GM18505 (cell line): ENCODE data around the gene EVA1C.
"Not testable (repeated sequence)": the region's sequence is repeated elsewhere in the genome, so short reads cannot be mapped to it uniquely, and the experiment has no call there.

Source experiments
- ATAC-seq: cut with Tn5 transposase; IDR thresholded peaks from one replicate; pipeline ENCODE4 v1.9.1; 2021; ENCODE audit not compliant: unreplicated experiment
- POLR2A ChIP-seq: IDR thresholded peaks from 4 replicates; pipeline ENCODE4 v1.6.1; 2011; ENCODE audit warnings: borderline replicate concordance; ENCODE audit not compliant: insufficient read depth, insufficient read length; ENCODE audit errors: extremely low read depth

EVA1C gene

GRCh38 chr21:32448803-32449594 is 36.5 kb downstream of the EVA1C start:
- TF ChIP-seq POLR2A: no peak
- ATAC-seq: no peak

GRCh38 chr21:32450881-32451701 is 38.6 kb downstream of the EVA1C start:
- not testable (repeated sequence) for ATAC-seq

- ATAC-seq: not testable (repeated sequence)
Observed at GRCh38 chr21:32452191-32452590, 39.7 kb downstream of the EVA1C start.

- ATAC-seq: no peak
- TF ChIP-seq POLR2A: no peak
Observed at GRCh38 chr21:32452641-32453040, 40.1 kb downstream of the EVA1C start.

GRCh38 chr21:32455548-32455947 is 43.0 kb downstream of the EVA1C start:
- no peak for TF ChIP-seq POLR2A
- no peak for ATAC-seq

GRCh38 chr21:32456497-32456918 is 44.0 kb downstream of the EVA1C start:
- no peak for ATAC-seq
- TF ChIP-seq POLR2A: no peak

- TF ChIP-seq POLR2A: no peak
- no peak for ATAC-seq
Observed at GRCh38 chr21:32457360-32457840, 44.9 kb downstream of the EVA1C start.

- ATAC-seq: no peak
- no peak for TF ChIP-seq POLR2A
Observed at GRCh38 chr21:32457962-32458361, 45.5 kb downstream of the EVA1C start.

- ATAC-seq: no peak
- TF ChIP-seq POLR2A: no peak
Observed at GRCh38 chr21:32459972-32460371, 47.5 kb downstream of the EVA1C start.

- no peak for ATAC-seq
- no peak for TF ChIP-seq POLR2A
Observed at GRCh38 chr21:32461503-32461902, 49.0 kb downstream of the EVA1C start.

- ATAC-seq: not testable (repeated sequence)
Observed at GRCh38 chr21:32462564-32462963, 50.1 kb downstream of the EVA1C start.

GRCh38 chr21:32463367-32463766 is 50.9 kb downstream of the EVA1C start:
- no peak for ATAC-seq
- no peak for TF ChIP-seq POLR2A

GRCh38 chr21:32463889-32464300 is 51.4 kb downstream of the EVA1C start:
- no peak for ATAC-seq
- no peak for TF ChIP-seq POLR2A

- ATAC-seq: no peak
- TF ChIP-seq POLR2A: no peak
Observed at GRCh38 chr21:32467291-32467690, 54.8 kb downstream of the EVA1C start.
